HG03521 (cell line): ENCODE data around the gene MAPK9.

ENCODE experiments used
- ATAC-seq: cut with Tn5 transposase; IDR thresholded peaks from one replicate; pipeline ENCODE4 v1.9.1; 2021; ENCODE audit warnings: mild to moderate bottlenecking, moderate library complexity; ENCODE audit not compliant: unreplicated experiment

Gene MAPK9

DNA sequence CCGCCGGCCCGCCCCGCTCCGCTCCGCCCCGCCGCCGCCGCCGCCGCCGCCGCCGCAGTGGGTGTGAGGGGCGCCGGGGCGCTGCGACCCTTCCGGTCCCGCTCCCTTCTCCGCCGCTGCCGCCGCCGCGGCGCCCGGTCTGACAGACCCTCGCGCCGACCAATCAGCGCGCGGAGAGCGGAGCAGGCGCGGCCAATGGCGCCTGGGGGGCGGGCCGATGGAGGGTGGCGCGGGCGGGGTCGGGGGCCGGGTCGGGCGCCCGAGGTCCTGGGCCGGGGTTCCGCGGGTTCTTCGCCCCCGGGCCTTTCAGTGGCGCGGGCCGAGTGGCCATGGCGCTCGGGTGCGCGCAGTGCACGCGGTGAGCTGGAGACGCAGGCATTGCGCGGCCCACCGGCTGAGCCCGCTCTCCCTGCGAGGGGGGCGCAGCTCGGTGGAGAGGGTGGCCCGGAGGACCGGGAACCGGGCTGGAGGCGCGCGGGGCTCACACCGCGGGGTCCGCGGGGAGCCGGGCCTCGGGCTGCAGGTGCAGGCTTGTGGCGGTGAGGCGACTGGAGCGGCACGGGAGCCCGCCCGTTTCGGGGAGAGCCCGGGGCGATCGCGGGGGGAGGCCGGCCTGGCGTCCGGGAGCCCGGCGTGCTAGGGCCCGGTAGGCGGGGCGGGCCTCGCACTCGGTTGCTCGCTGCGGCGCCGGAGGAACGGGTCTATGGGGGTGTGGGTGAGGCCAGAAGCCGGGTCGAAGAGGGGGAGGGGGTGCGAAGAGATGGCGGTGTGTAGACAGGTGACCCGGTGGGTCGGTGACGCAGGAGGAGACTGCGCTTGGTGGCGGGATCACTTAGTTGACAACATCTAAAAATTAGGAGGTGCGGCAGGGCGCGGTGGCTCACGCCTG is at the start of gene MAPK9:
MAPK9 (minus strand) TSS at position 141 of the 889 bp plus-strand sequence. CDS start 11,522 bp downstream, outside the sequence.
- peak; percentile 81 for ATAC-seq

DNA sequence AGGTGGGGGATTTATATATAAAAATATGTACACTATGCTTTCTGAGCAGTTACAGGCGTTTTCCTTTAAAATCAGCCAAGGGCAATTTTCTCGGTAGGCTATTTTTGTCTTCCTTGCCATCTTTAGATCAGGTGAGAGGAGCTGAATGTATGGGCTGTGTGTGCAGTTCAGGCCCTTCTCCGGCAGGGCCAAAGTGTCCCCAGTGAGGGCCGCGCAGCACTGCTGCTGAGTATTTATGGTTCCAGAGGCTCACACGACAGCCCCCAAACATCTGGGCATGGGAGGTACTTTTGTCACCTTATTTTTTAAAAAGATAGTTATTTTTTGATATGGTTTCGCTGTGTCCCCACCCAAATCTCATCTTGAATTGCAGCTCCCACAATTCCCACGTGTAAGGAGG is 49.7 kb upstream of the MAPK9 start:
- ATAC-seq = no peak

DNA sequence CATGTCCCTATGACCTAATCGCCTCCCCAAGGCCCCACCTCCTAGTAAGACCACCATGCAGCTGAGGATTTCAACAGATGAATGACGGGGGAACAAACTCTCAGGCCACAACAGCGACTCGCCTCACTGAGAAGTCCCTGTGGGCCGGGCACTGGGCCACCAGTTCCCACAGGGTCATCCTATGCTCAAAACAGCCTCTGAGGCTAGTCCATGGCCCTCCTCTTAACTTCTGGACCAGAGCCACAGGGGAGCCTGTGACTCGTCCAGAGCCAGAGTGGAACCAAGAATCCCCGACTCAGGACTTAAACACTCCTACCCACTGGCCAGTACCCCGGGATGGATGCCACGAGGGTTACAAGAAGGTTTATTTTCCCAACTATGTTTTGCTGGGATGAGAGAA is 49.0 kb upstream of the MAPK9 start:
- ATAC-seq = no peak

DNA sequence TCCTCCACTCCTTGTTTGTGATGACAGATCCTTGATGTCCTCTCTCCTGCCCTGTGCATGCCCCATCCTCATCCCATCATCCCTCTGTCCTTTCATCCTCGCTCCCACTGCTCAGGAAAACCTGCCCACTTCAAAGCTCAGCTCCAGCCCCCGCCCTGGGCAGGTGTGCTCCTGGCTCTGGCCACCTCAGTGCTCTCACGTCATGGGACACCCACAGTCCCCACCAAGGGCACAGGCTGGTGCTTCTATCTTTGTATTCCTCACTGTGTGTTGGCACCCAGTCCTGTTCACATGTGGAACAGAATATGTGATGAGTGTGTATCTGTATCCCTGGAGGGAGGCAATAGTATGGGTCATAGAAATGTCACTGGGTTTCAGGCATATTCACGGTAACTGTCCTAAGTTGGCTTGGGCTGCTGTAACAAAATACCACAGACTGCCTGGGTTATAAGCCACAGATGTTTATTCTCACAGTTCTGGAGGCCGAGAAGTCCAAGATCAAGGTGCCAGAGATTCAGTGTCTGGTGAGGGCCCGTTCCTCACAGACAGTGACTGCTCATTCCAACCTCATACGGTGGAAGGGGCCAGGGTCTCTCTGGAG is 47.8 kb upstream of the MAPK9 start:
- no peak for ATAC-seq

DNA sequence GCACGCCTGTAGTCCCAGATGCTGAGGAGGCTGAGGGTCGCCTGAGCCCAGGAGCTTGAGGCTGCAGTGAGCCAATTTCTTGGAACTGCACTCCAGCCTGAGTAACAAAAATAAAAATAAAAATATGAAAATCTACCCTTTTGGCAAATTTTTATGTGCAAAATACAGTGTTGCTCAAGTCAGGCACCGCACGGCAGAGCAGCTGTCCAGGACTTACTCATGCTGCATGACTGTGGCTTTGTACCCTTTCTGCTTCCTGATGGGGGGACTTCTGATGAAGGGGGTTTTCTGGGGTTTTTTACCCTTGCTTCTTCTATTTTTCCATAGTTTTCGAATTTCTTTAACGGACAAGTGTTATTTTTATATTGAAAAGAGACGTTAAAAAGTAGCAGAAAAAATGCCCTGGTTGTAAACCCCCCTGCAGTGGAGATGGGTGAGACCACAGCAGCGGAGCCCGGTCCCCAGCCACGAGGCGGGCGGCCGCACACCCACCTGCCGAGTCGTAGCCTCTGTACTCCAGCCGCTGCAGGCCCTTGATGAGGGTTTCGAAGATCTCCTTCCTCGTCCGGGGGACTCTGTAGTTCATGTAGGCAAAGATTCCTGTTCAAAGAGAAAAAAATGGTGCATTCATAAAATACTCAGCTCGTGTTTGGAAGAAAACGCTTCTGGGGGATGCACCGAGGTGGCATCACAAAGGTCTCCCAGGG is 46.3 kb upstream of the MAPK9 start:
- ATAC-seq = no peak

DNA sequence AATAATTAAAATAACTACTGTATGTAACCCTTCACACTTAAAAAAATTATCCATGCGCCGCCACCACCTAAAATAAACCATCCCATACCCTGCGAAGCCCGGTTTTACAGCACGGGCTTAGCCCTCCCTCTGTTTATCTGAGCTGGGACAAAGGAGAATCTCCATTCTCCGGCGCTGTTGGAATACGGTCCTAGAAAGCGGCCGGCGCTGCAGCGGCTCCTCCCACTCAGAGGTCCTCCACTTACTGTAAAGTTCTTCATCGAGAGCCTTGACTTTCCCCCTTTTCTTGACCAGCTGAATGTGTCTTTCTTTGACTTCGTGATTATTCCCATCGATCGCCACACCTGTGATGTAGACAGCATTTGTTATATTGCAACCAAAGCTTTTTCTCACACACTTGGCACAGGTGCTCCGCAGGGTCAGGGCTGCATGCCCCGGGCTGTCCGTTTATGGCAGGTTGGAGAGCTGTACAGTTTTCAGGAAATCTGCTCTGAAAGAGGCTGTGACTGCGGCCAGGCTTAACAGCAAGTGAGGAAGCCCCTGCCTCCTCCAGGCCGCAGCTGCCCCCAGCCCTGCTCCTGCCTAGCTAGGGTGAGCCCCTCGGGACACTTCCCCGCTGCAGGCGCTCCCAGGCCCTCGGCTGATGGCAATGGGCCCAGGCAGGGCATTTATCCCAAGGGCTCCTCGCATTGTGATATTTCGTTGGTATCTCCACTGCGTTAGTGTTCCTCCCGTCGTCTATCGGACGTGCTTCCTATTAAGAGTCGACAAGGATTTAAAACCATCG is 44.5 kb upstream of the MAPK9 start:
- no peak for ATAC-seq

DNA sequence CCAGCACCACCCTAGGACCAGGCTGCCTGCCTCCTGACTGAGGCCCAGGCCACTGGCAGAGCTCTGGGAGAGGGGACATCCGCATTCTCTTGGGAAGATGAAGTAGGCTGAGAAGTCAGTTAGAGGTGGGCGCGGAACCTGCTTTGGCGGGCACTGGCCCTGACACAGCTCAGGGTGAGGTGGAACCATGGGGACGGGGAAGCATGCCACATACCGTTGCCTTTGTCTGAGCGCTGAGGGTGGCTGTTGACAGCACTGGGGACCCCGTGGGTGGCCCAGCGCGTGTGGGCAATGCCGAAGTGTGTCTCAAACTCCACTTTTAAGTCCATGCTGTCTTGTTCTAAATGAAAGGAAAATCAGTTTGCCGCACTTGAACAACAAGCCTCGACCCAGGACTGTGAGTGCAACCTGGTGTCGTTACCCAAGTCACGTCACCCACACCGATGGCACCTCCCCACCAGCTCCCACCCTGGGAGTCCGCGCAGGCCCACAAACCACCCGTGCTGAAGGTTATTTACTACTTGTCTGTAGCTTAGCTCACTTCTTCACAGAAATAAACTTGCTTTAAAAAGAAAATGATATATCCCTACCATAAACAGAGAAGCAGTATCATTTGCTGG is 43.8 kb upstream of the MAPK9 start:
- ATAC-seq = no peak

DNA sequence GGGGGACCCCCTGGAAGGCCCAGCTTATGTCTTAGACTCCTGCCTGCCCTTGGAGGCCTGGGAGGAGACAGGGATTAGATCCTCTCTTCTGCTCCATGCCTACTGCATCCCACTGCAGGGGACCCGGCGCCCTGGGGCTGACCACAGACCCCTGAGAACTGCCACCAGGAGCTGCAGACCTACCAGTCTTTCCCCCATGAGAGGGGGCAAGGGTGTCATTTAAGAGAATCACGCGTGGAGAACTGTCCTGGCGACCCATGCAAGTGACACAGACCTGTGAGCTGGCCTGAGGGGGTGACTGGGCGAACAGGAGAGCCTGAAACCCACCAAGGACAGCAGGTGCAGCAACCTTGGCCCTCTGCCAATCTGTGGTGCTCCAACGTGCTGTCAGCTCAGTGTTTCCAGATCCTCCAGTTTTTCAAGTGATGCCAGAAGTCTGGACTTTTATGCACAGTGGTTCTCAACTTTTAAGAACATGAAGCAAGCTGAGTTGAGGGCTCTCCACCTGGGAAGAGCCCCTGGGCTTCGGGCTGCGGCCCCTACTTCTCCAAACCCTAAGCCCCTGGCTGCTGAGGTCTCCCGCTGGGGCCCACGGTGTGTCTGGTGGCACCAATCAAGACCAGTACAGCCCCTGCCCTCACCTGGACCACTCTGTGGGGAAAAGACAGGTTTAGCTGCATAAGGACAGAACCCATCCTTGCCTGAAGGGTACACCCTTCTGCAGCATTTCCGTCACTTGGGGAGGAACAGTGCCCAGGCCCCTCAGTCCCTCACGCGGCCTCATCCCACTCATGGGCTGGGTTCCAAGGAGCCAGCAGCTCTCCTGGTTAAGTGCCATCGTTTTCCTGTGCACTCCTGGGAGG is 43.1 kb upstream of the MAPK9 start:
- ATAC-seq = no peak

DNA sequence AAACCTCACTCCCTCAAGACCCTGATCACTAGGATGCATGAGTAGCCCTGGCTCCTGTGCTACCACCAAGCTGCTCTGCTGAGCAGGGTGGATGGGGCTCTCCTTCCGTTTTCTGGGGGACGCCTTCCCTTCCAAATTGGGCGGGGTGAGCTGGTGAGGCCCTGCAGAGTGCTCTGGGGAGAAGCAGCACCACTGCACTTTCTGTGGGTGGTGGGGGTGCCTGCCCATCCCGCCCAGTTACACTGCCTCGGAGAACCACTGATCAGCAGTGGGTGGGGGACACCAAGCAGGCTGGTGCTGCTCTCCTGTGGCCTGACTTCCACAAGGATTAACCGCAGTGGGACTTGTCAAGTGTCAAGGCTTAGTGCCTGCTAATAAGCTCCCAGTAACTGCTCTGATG is 42.3 kb upstream of the MAPK9 start:
- no peak for ATAC-seq

DNA sequence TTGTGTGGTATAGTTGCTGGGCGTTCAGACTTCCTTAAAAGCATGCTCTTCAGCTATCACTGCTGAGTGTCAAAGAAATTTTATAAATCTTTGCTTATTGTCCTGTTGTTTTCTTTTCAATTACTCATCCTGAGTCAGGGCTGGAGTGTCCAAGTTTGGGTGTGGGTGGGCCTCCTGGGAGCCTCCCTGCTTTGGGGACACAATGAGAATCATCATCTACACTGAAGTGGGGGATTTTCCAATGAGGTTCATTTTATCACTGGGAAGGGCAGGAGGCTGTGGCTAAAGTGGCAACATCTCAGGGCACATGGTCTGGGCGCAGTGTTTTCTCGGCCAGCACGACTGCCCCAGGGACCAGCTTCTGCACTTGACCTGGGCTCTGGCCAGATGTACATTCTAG is 41.8 kb upstream of the MAPK9 start:
- ATAC-seq = no peak

DNA sequence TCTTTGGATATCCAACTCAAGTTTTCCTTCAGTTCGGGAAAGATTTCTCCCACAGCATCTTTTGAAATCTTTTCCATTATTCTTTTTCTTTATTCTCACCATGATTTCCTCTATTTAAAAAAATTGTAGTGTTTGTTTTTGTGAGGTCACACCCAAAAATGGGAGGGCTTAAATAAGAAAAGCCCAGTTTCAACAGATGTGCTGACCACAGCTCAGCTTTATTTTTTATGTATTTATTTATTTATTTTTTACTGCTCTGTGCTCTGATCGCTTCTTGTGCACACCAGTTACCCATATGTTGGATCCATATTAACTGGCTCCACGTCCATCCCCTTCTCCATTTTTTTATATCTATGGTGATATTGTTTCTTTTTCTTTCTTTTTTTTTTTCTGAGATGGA is 41.0 kb upstream of the MAPK9 start:
- no peak for ATAC-seq

DNA sequence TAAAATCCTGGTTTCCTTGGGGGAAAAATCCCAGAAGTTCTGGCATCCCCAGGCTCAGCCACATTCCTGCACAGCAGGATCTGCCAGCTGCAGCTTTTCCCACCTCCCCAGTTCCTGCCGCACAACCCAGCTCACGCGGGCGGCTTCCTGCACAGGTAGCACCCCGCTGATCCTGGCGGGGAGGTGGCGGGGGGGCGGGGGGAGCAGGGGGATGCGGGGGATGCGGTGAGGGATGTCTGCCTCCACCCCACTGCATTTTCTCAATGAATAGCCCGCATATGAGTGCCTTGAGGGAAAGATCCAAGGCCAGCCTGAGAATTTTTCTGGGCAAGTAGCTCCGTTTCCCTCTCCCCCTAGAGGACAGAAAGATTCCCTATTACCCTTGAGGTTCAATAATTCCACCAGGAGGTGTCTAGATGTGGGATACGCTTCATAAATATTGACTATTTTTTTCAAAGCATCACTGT is 40.2 kb upstream of the MAPK9 start:
- no peak for ATAC-seq

DNA sequence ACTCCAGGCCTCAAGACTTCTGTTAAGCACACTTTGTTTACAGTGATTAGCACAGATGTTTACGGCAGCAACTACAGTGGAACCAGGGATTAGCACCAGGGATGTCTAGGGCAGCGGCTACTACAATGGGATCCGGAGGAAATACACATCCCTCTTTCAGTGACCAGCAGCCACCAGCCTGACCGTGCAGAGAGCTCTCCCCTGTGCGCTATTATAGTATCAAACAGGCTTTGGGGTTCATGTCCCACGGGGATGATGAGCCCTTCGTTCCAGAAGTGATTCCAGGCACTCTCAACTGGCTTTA is 39.7 kb upstream of the MAPK9 start:
- no peak for ATAC-seq

DNA sequence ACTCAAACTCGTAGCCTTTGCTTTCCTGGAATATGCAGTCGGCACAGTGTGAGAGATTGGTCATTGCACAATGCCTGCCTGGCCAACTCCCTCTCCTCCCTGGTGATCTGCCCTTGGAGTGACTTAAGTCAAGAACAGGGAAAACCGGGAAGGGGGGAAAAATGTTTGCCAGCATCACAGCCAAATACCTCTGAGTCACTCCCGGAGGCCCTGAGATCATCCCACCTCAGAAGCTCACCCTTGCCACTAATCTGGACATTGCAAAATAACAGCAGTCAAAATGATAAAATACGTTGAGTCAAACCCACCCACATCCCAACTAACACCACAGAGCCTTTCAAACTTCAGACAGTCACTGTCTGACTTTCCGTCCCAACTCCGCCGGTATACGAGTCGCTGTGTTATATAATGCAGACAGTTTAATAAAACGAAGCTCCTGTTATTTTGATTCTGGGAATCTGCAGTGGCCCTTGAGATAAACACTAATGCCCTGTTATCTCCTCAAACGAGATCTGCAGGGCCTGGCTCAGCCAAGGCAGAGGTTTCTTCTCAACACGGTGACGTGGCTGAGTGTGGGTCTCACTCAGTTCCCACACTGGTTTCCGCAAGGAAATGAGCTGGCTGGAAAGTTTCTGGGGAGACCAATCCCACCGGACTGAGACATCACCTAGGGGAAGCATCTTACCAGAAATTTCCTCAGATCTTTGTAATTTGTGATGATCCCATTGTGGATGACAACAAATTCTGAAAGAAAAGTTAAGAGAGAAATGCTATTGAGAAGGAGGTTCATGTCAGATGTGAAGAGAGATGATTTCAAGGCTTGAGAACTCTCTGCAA is 39.1 kb upstream of the MAPK9 start:
- no peak for ATAC-seq

DNA sequence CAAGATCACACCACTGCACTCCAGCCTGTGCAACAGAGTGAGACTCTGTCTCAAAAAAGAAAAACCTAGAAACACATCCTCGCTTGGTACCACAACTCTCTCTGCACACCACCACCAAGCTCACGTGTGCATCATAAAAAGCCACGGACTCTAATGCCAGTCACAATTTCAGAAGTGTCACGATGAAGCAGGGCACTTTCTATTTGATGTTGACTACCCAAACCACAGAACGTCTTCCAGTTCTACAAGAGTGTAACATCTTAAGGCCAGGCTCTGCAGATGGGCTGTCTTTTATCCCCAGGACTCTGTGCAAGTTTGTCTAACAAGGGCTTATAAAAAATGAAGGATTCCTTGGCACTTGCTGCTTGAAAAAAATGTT is 38.4 kb upstream of the MAPK9 start:
- no peak for ATAC-seq

DNA sequence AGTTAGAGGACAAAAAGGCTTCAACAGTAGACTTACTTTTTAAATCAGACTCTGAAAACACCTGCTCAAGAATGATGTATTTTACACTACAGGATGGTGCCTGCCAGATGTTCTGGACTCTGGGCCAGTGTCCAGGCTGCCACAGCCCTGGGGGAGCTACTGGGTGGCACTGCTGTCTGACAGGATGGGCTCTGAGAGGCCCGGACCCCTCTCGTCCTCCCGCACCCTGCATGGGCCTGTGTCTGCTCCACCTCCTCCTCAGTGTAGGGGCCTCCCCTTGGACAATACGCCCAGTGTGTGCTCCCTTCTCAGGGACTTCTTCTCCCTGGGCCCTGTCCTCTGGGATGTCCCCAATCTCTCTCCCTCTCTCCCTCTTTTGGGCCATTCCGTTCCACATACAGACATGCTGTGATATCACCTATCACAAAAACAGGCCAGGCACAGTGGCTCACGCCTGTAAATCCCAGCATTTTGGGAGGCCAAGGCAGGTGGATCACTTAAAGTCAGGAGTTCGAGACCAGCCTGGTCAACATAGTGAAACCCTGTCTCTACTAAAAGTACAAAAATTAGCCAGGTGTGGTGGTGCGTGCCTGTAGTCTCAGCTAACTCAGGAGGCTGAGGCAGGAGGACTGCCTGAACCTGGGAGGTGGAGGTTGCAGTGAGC is 37.9 kb upstream of the MAPK9 start:
- ATAC-seq = no peak

DNA sequence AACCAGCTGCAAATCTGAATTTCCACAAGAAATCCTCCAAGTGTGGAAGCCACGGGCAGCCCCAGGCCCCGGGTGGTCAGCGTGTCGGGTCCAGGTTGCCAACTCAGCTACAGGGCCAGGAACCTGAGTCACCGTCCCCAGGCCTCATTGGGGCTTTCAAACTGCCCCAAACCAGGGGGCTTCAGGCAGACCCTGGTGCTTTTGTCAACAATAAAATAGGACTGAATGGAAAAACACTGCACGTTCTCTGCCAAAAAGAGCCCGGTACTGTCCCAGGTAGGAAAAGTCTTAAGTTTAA is 37.2 kb upstream of the MAPK9 start:
- no peak for ATAC-seq

DNA sequence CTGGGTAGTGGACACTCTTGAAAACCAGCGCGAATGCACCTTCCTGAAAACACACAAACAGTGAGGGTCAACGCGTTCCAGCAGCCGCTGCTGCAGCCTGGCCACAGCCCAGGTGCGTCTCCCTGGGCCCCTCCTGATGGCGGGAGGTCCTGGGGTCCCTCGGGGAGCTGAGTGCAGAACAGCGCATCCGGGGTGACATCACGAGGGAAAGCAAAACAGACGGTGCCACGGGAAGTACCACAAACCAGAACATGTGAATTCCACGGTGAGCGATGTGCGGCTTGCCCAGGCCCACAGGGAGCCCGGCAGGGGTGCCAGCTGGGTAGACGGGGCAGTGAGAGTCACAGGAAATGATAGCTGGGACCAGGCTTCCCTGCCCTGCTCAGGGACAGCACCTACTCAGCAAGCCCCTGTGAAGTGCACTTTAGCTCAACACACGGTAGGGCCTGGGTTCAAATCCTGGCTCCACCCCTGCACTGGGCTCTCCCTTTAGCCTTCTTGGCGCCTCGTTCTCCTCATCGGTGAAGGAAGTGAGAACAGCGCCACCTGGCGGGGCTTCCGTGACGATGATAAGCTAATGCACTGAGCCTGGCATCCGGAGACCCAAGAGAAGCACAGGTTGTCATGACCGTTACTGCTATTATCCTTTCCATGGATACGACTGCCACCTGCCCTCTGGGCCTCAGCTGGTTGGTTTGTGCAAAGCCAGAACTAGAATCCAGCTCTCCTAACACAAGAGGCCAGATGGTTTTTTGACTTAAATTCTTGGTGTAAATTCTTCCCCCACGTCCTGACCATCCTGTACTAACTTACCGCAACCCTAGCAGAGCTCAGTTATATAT is 36.6 kb upstream of the MAPK9 start:
- peak; percentile 85 for ATAC-seq
